Esophagus muscularis mucosa (tissue), 3 donors: ENCODE measurements around the gene PRKCH.

Experiments used
- CTCF ChIP-seq, 3 experiments: fragments of 200-600 bp in 2 of 3; fragments of 450-650 bp in 1 of 3; sonication (generic) in 2 of 3; IDR thresholded peaks; one replicate each; pipeline ENCODE4 v1.5.1; 2017 to 2019; ENCODE audit warnings: antibody characterized with exemption in 3 of 3, mild to moderate bottlenecking in 2 of 3, moderate library complexity in 1 of 3
- POLR2A ChIP-seq: fragments of 450-650 bp; IDR thresholded peaks from one replicate; pipeline ENCODE4 v1.6.1; 2017; ENCODE audit warnings: antibody characterized with exemption, moderate library complexity, mild to moderate bottlenecking, low read depth

GRCh38 chr14:61334197-61334701 is 12.9 kb downstream of the PRKCH start:
- TF ChIP-seq CTCF (IDR thresholded peaks at IDR 0.05) = no peak
- no peak for TF ChIP-seq POLR2A
